A549 (cell line): ENCODE results near the gene TMEM207.

Experiments used
- JUN ChIP-seq, 2 experiments: fragments of >200 bp; sonication (Bioruptor Twin); formaldehyde crosslinking; IDR thresholded peaks; 2 replicates in 1 of 2; 3 replicates in 1 of 2; pipeline ENCODE4 v1.6.1; 2016 to 2017
- POLR2A ChIP-seq: IDR thresholded peaks from 2 replicates; pipeline ENCODE4 v1.6.1; 2012; ENCODE audit warnings: mild to moderate bottlenecking, low read length

GRCh38 chr3:190432216-190432615 lies 17.5 kb downstream of the TMEM207 start:
- TF ChIP-seq POLR2A (no peak), JUN (IDR thresholded peaks at IDR 0.05) (no peak)
